ENCODE measurements around the gene SNRPN. TPM values are rescaled to one million over a fixed set of nuclear protein-coding genes. Genes with fewer than 3 reads are reported as not detected.
"Not testable (repeated sequence)": the region's sequence is repeated elsewhere in the genome, so short reads cannot be mapped to it uniquely, and the experiment has no call there.

The SNRPN gene
- total RNA-seq, 4 donors from 2014 or later = 413 to 706 (median 631) TPM

- Histone ChIP-seq H3K4me3 (replicated peaks in 1 of 3) (no peak overlapping the region), H3K27ac (peak overlapping the region; percentile 2 to 68 (median 48)), H3K36me3 (no peaks in the 10 kb centered on the region), H3K27me3 (no peaks in the 10 kb centered on the region), H3K9me3 (no peaks in the 10 kb centered on the region), H3K4me1 (peaks cover 12 to 18% of the 10 kb centered on the region in 2 donors)
- 84 to 89% methylated on average over 3 of the region's 3 CpGs for WGBS, 2 donors
- TF ChIP-seq POLR2A (IDR thresholded peaks at IDR 0.05) (no peak), CTCF (IDR thresholded peaks at IDR 0.05) (no peak)
- intact Hi-C loops (cut with DNase I) = no loop called here
- DNase-seq = no peak
Observed at GRCh38 chr15:24924153-24924552, 30.6 kb upstream of the SNRPN start.

DNA sequence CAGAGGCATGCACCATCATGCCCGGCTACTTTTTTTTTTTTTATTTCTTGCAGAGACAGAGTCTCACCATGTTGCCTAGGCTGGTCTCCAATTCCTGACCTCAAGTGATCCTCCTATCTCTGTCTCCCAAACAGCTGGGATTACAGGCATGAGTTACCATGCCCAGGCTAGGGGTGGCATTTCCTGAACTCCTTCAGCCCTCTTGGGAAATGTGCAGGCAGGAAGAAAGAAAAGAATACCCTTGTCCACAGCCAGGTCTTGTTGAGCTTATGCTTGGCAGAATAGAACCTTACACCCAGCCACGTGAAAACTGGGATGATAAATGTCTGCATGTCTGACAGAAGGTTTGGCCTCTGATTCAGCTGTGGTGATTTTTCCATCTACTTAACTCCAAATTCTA lies 30.2 kb upstream of the SNRPN start:
- Histone ChIP-seq H3K4me3 (replicated peaks in 1 of 3) (no peak overlapping the region), H3K4me1 (peaks cover 12 to 22% of the 10 kb centered on the region in 2 donors), H3K27me3 (no peaks in the 10 kb centered on the region), H3K27ac (peak overlapping the region; percentile 2 to 68 (median 48)), H3K9me3 (no peaks in the 10 kb centered on the region), H3K36me3 (no peaks in the 10 kb centered on the region)
- TF ChIP-seq CTCF (IDR thresholded peaks at IDR 0.05) (no peak), POLR2A (IDR thresholded peaks at IDR 0.05) (no peak)
- intact Hi-C loops (cut with DNase I) = no loop called here
- DNase-seq = no peak
- WGBS, 2 donors = 50 to 71% methylated on average over 2 of the region's 2 CpGs

GRCh38 chr15:24931874-24932732 lies 22.7 kb upstream of the SNRPN start:
- H3K27ac ChIP-seq; H3K4me3 ChIP-seq (replicated peaks in 1 of 3); H3K9me3 ChIP-seq; intact Hi-C loops (cut with DNase I); H3K27me3 ChIP-seq; H3K36me3 ChIP-seq; DNase-seq: not testable (repeated sequence)
- 82 to 84% methylated on average over 10 of the region's 10 CpGs for WGBS, 2 donors
- peaks cover 2 to 13% of the 10 kb centered on the region in 2 donors for H3K4me1 ChIP-seq

- H3K27ac ChIP-seq = no peak overlapping the region
- no peak overlapping the region for H3K4me3 ChIP-seq (replicated peaks in 1 of 3)
- H3K27me3 ChIP-seq = no peaks in the 10 kb centered on the region
- intact Hi-C loops (cut with DNase I) = no loop called here
- TF ChIP-seq POLR2A (IDR thresholded peaks at IDR 0.05) = no peak
- H3K36me3 ChIP-seq = no peaks in the 10 kb centered on the region
- H3K4me1 ChIP-seq = peaks cover 0 to 8% of the 10 kb centered on the region in 2 donors
- DNase-seq = no peak
- WGBS, 2 donors = 90 to 92% methylated on average over 7 of the region's 7 CpGs
- H3K9me3 ChIP-seq = no peaks in the 10 kb centered on the region
Observed at GRCh38 chr15:24933716-24934115, 21.1 kb upstream of the SNRPN start.

- DNase-seq; H3K27me3 ChIP-seq; H3K4me1 ChIP-seq; H3K4me3 ChIP-seq (replicated peaks in 1 of 3); H3K27ac ChIP-seq; intact Hi-C loops (cut with DNase I); H3K36me3 ChIP-seq; H3K9me3 ChIP-seq: not testable (repeated sequence)
- WGBS, 2 donors = 77 to 78% methylated on average over 3 of the region's 3 CpGs
Observed at GRCh38 chr15:24938224-24938623, 16.6 kb upstream of the SNRPN start.

- H3K36me3 ChIP-seq = no peaks in the 10 kb centered on the region
- DNase-seq = no peak
- H3K27ac ChIP-seq = no peak overlapping the region
- intact Hi-C loops (cut with DNase I) = no loop called here
- peaks cover 0 to 5% of the 10 kb centered on the region in 2 donors for H3K4me1 ChIP-seq
- WGBS, 2 donors = 48 to 56% methylated on average over 2 of the region's 2 CpGs
- no peak overlapping the region for H3K4me3 ChIP-seq (replicated peaks in 1 of 3)
- TF ChIP-seq POLR2A (IDR thresholded peaks at IDR 0.05) (no peak), CTCF (IDR thresholded peaks at IDR 0.05) (no peak)
- H3K9me3 ChIP-seq = no peaks in the 10 kb centered on the region
- no peaks in the 10 kb centered on the region for H3K27me3 ChIP-seq
Observed at GRCh38 chr15:24940236-24940635, 14.6 kb upstream of the SNRPN start.
